ENCODE measurements around the gene RPS3A. TPM values are rescaled to one million over a fixed set of nuclear protein-coding genes. Genes with fewer than 3 reads are reported as not detected.
A peak's percentile ranks its signal among the peaks of the same experiment; 100 is the strongest.
"Not testable (repeated sequence)": the region's sequence is repeated elsewhere in the genome, so short reads cannot be mapped to it uniquely, and the experiment has no call there.

The RPS3A gene
- polyA plus RNA-seq = 3,955 TPM

- Mint-ChIP-seq H3K27ac (peak within 1 kb of the TSS; percentile 87 to 100 (median 99)), H3K27me3 (no peaks in the 10 kb centered on the region), H3K4me1 (peaks cover 22% of the 10 kb centered on the region in 3 donors), H3K9me3 (peaks cover 0 to 3% (median 0%) of the 10 kb centered on the region in 3 donors), H3K36me3 (peaks cover 6% of the 10 kb centered on the region), H3K4me3 (peak within 1 kb of the TSS; percentile 90 to 99 (median 96))
Measured at GRCh38 chr4:151099229-151099975, at the start of gene RPS3A. Gene RPS3A (plus strand): TSS chr4:151099628. CDS start chr4:151099653, 25 bp downstream.

GRCh38 chr4:151052785-151053184, 46.6 kb upstream of the RPS3A start:
- Mint-ChIP-seq H3K27ac (no peak overlapping the region), H3K4me1 (peaks cover 0 to 2% (median 0%) of the 10 kb centered on the region in 3 donors), H3K4me3 (no peak overlapping the region), H3K36me3 (no peaks in the 10 kb centered on the region), H3K9me3 (peaks cover 0 to 1% (median 0%) of the 10 kb centered on the region in 3 donors), H3K27me3 (no peaks in the 10 kb centered on the region)

- no peak overlapping the region for H3K27ac Mint-ChIP-seq
- no peaks in the 10 kb centered on the region for H3K27me3 Mint-ChIP-seq
- H3K9me3 Mint-ChIP-seq = peaks cover 0 to 1% (median 0%) of the 10 kb centered on the region in 3 donors
- no peaks in the 10 kb centered on the region for H3K36me3 Mint-ChIP-seq
- no peak overlapping the region for H3K4me3 Mint-ChIP-seq
- peaks cover 0 to 5% (median 0%) of the 10 kb centered on the region in 3 donors for H3K4me1 Mint-ChIP-seq
Measured at GRCh38 chr4:151055539-151055938, 43.9 kb upstream of the RPS3A start.

GRCh38 chr4:151063143-151063542, 36.3 kb upstream of the RPS3A start:
- not testable (repeated sequence) for H3K4me3 Mint-ChIP-seq, H3K27me3 Mint-ChIP-seq, H3K9me3 Mint-ChIP-seq, H3K27ac Mint-ChIP-seq, H3K4me1 Mint-ChIP-seq, H3K36me3 Mint-ChIP-seq

GRCh38 chr4:151067316-151067970, 32.0 kb upstream of the RPS3A start:
- Mint-ChIP-seq H3K4me3 (no peak overlapping the region), H3K36me3 (peaks cover 3% of the 10 kb centered on the region), H3K27me3 (no peaks in the 10 kb centered on the region), H3K9me3 (peaks cover 0 to 1% (median 0%) of the 10 kb centered on the region in 3 donors), H3K4me1 (peaks cover 0 to 2% (median 0%) of the 10 kb centered on the region in 3 donors), H3K27ac (no peak overlapping the region)

GRCh38 chr4:151074416-151074916, 25.0 kb upstream of the RPS3A start:
- Mint-ChIP-seq H3K36me3 (peaks cover 3% of the 10 kb centered on the region), H3K27ac (no peak overlapping the region), H3K9me3 (peaks cover 0 to 1% (median 0%) of the 10 kb centered on the region in 3 donors), H3K27me3 (no peaks in the 10 kb centered on the region), H3K4me1 (peaks cover 0 to 2% (median 0%) of the 10 kb centered on the region in 3 donors), H3K4me3 (no peak overlapping the region)

- H3K4me1 Mint-ChIP-seq, H3K27ac Mint-ChIP-seq, H3K36me3 Mint-ChIP-seq, H3K27me3 Mint-ChIP-seq, H3K9me3 Mint-ChIP-seq, H3K4me3 Mint-ChIP-seq: not testable (repeated sequence)
Measured at GRCh38 chr4:151077978-151078377, 21.4 kb upstream of the RPS3A start.

- no peaks in the 10 kb centered on the region for H3K9me3 Mint-ChIP-seq
- H3K4me1 Mint-ChIP-seq = no peaks in the 10 kb centered on the region
- no peak overlapping the region for H3K4me3 Mint-ChIP-seq
- no peak overlapping the region for H3K27ac Mint-ChIP-seq
- H3K27me3 Mint-ChIP-seq = no peaks in the 10 kb centered on the region
- no peaks in the 10 kb centered on the region for H3K36me3 Mint-ChIP-seq
Measured at GRCh38 chr4:151087467-151087866, 12.0 kb upstream of the RPS3A start.

GRCh38 chr4:151091047-151091446, 8.4 kb upstream of the RPS3A start:
- H3K4me3 Mint-ChIP-seq = no peak overlapping the region
- H3K27ac Mint-ChIP-seq = no peak overlapping the region
- H3K36me3 Mint-ChIP-seq = peaks cover 2% of the 10 kb centered on the region
- H3K9me3 Mint-ChIP-seq = peaks cover 0 to 3% (median 0%) of the 10 kb centered on the region in 3 donors
- H3K4me1 Mint-ChIP-seq = no peaks in the 10 kb centered on the region
- H3K27me3 Mint-ChIP-seq = no peaks in the 10 kb centered on the region

GRCh38 chr4:151092488-151092887, 6.9 kb upstream of the RPS3A start:
- H3K27ac Mint-ChIP-seq = peak overlapping the region in 1 of 3 donors; percentile 3
- no peaks in the 10 kb centered on the region for H3K4me1 Mint-ChIP-seq
- H3K36me3 Mint-ChIP-seq = peaks cover 2% of the 10 kb centered on the region
- H3K27me3 Mint-ChIP-seq = no peaks in the 10 kb centered on the region
- H3K4me3 Mint-ChIP-seq = no peak overlapping the region
- peaks cover 0 to 3% (median 0%) of the 10 kb centered on the region in 3 donors for H3K9me3 Mint-ChIP-seq

- peaks cover 2% of the 10 kb centered on the region for H3K36me3 Mint-ChIP-seq
- peaks cover 0 to 3% (median 0%) of the 10 kb centered on the region in 3 donors for H3K9me3 Mint-ChIP-seq
- peak overlapping the region in 1 of 3 donors; percentile 27 for H3K27ac Mint-ChIP-seq
- peaks cover 2 to 3% (median 3%) of the 10 kb centered on the region in 3 donors for H3K4me1 Mint-ChIP-seq
- no peaks in the 10 kb centered on the region for H3K27me3 Mint-ChIP-seq
- no peak overlapping the region for H3K4me3 Mint-ChIP-seq
Measured at GRCh38 chr4:151093203-151093602, 6.2 kb upstream of the RPS3A start.

GRCh38 chr4:151094290-151094751, 5.1 kb upstream of the RPS3A start:
- no peaks in the 10 kb centered on the region for H3K27me3 Mint-ChIP-seq
- H3K9me3 Mint-ChIP-seq = peaks cover 0 to 3% (median 0%) of the 10 kb centered on the region in 3 donors
- peaks cover 2% of the 10 kb centered on the region for H3K36me3 Mint-ChIP-seq
- no peak overlapping the region for H3K27ac Mint-ChIP-seq
- H3K4me1 Mint-ChIP-seq = peaks cover 3 to 6% (median 4%) of the 10 kb centered on the region in 3 donors
- no peak overlapping the region for H3K4me3 Mint-ChIP-seq

- peak overlapping the region in 1 of 3 donors; percentile 14 for H3K27ac Mint-ChIP-seq
Measured at GRCh38 chr4:151095142-151095541, 4.3 kb upstream of the RPS3A start.

GRCh38 chr4:151097759-151098158, 1.7 kb upstream of the RPS3A start:
- peaks cover 22% of the 10 kb centered on the region in 3 donors for H3K4me1 Mint-ChIP-seq
- no peaks in the 10 kb centered on the region for H3K27me3 Mint-ChIP-seq
- peaks cover 0 to 3% (median 0%) of the 10 kb centered on the region in 3 donors for H3K9me3 Mint-ChIP-seq
- peaks cover 4% of the 10 kb centered on the region for H3K36me3 Mint-ChIP-seq
- peak overlapping the region in 3 of 4 donors; percentile 76 to 99 (median 94) for H3K4me3 Mint-ChIP-seq
- peak overlapping the region in 2 of 3 donors; percentile 87 to 100 for H3K27ac Mint-ChIP-seq

More at GRCh38 chr4:151095142-151095541, 4.3 kb upstream of the RPS3A start:
- H3K27me3 Mint-ChIP-seq = no peaks in the 10 kb centered on the region
- peaks cover 0 to 3% (median 0%) of the 10 kb centered on the region in 3 donors for H3K9me3 Mint-ChIP-seq
- H3K36me3 Mint-ChIP-seq = peaks cover 2% of the 10 kb centered on the region
- H3K4me3 Mint-ChIP-seq = no peak overlapping the region
- H3K4me1 Mint-ChIP-seq = peaks cover 5 to 9% (median 6%) of the 10 kb centered on the region in 3 donors

GRCh38 chr4:151098979-151099228, 524 bp upstream of the RPS3A start:
- Mint-ChIP-seq H3K4me3 (peak overlapping the region; percentile 90 to 99 (median 96)), H3K27me3 (no peaks in the 10 kb centered on the region), H3K9me3 (peaks cover 0 to 3% (median 0%) of the 10 kb centered on the region in 3 donors), H3K36me3 (peaks cover 6% of the 10 kb centered on the region), H3K27ac (peak overlapping the region; percentile 87 to 100 (median 99)), H3K4me1 (peaks cover 22% of the 10 kb centered on the region in 3 donors)

All from IgD-negative memory B cell (primary cell).